ENCODE measurements around the gene TMEM119.

TMEM119 gene

GRCh38 chr12:108604208-108604941, 6.5 kb upstream of the TMEM119 start:
- no peak overlapping the region for H3K4me3 ChIP-seq (ENCODE audit: severe bottlenecking)
- no peaks in the 10 kb centered on the region for H3K4me1 ChIP-seq (ENCODE audit: insufficient read depth, poor library complexity, severe bottlenecking)
- no peaks in the 10 kb centered on the region for H3K9me3 ChIP-seq (ENCODE audit: severe bottlenecking)
- no peak overlapping the region for H3K27ac ChIP-seq (ENCODE audit: poor library complexity, severe bottlenecking)
- H3K27me3 ChIP-seq (ENCODE audit: insufficient read depth, poor library complexity, severe bottlenecking), result no peaks in the 10 kb centered on the region
- ATAC-seq (ENCODE audit: low read depth), result no peak
- TF ChIP-seq, protein P1, sequence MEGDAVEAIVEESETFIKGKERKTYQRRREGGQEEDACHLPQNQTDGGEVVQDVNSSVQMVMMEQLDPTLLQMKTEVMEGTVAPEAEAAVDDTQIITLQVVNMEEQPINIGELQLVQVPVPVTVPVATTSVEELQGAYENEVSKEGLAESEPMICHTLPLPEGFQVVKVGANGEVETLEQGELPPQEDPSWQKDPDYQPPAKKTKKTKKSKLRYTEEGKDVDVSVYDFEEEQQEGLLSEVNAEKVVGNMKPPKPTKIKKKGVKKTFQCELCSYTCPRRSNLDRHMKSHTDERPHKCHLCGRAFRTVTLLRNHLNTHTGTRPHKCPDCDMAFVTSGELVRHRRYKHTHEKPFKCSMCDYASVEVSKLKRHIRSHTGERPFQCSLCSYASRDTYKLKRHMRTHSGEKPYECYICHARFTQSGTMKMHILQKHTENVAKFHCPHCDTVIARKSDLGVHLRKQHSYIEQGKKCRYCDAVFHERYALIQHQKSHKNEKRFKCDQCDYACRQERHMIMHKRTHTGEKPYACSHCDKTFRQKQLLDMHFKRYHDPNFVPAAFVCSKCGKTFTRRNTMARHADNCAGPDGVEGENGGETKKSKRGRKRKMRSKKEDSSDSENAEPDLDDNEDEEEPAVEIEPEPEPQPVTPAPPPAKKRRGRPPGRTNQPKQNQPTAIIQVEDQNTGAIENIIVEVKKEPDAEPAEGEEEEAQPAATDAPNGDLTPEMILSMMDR (IDR thresholded peaks at IDR 0.05; ENCODE audit: poor library complexity, severe bottlenecking), result no peak
- no peak for DNase-seq (ENCODE audit: low spot score)
- H3K36me3 ChIP-seq (ENCODE audit: low read depth), result no peaks in the 10 kb centered on the region

DNA sequence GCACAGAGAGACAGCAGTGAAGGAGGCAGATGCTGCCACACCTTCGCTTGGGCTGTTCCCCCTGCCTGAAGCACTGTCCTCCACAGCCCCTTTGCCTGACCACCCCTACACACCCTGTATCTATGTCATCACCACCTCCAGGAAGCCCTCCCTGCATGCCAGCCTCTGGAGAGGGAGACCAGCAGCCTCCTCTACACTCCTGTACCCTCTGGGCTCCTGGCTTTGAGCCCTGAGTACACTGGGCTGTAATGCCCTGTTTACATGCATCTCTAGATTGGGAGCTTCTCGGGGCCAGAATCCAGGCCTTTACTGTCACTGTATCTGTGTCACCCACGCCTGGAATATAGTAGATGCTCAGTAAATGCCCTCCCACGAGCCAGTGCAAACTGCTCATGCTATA, 5.9 kb upstream of the TMEM119 start:
- DNase-seq (ENCODE audit: low spot score) (no peak), ATAC-seq (ENCODE audit: low read depth) (no peak)
- no peak overlapping the region for H3K4me3 ChIP-seq (ENCODE audit: severe bottlenecking)
- no peaks in the 10 kb centered on the region for H3K27me3 ChIP-seq (ENCODE audit: insufficient read depth, poor library complexity, severe bottlenecking)
- H3K9me3 ChIP-seq (ENCODE audit: severe bottlenecking), result no peaks in the 10 kb centered on the region
- TF ChIP-seq, protein P1 (IDR thresholded peaks at IDR 0.05; ENCODE audit: poor library complexity, severe bottlenecking), result no peak
- no peak overlapping the region for H3K27ac ChIP-seq (ENCODE audit: poor library complexity, severe bottlenecking)
- H3K36me3 ChIP-seq (ENCODE audit: low read depth), result no peaks in the 10 kb centered on the region
- H3K4me1 ChIP-seq (ENCODE audit: insufficient read depth, poor library complexity, severe bottlenecking), result no peaks in the 10 kb centered on the region

GRCh38 chr12:108602976-108603704, 5.3 kb upstream of the TMEM119 start:
- Histone ChIP-seq H3K27ac (ENCODE audit: poor library complexity, severe bottlenecking) (no peak overlapping the region), H3K4me3 (ENCODE audit: severe bottlenecking) (no peak overlapping the region), H3K4me1 (ENCODE audit: insufficient read depth, poor library complexity, severe bottlenecking) (no peaks in the 10 kb centered on the region), H3K9me3 (ENCODE audit: severe bottlenecking) (no peaks in the 10 kb centered on the region), H3K27me3 (ENCODE audit: insufficient read depth, poor library complexity, severe bottlenecking) (no peaks in the 10 kb centered on the region), H3K36me3 (ENCODE audit: low read depth) (no peaks in the 10 kb centered on the region)
- ATAC-seq (ENCODE audit: low read depth), result no peak
- TF ChIP-seq, protein P1 (IDR thresholded peaks at IDR 0.05; ENCODE audit: poor library complexity, severe bottlenecking), result no peak
- DNase-seq (ENCODE audit: low spot score), result no peak

GRCh38 chr12:108602209-108602705, 4.4 kb upstream of the TMEM119 start:
- TF ChIP-seq, protein P1 (IDR thresholded peaks at IDR 0.05; ENCODE audit: poor library complexity, severe bottlenecking), result no peak
- Histone ChIP-seq H3K4me3 (ENCODE audit: severe bottlenecking) (no peak overlapping the region), H3K27ac (ENCODE audit: poor library complexity, severe bottlenecking) (no peak overlapping the region), H3K27me3 (ENCODE audit: insufficient read depth, poor library complexity, severe bottlenecking) (no peaks in the 10 kb centered on the region), H3K36me3 (ENCODE audit: low read depth) (no peaks in the 10 kb centered on the region), H3K9me3 (ENCODE audit: severe bottlenecking) (no peaks in the 10 kb centered on the region), H3K4me1 (ENCODE audit: insufficient read depth, poor library complexity, severe bottlenecking) (no peaks in the 10 kb centered on the region)
- ATAC-seq (ENCODE audit: low read depth) (no peak), DNase-seq (ENCODE audit: low spot score) (no peak)

DNA sequence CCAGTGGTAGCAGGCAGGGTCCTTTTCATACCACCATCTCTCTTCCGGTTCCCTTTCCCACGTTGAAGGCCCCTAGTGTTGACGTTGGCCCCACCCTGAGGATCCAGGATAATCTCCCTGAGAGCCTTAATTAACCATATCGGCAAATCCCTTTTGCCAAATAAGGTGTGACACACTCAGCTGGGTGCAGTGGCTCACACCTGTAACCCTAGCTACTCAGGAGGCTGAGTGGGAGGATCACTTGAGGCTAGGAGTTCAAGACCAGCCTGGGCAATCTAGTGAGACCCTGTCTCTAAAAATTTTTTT, 2.8 kb upstream of the TMEM119 start:
- ATAC-seq (ENCODE audit: low read depth), result no peak
- no peaks in the 10 kb centered on the region for H3K27me3 ChIP-seq (ENCODE audit: insufficient read depth, poor library complexity, severe bottlenecking)
- H3K9me3 ChIP-seq (ENCODE audit: severe bottlenecking), result no peaks in the 10 kb centered on the region
- no peaks in the 10 kb centered on the region for H3K4me1 ChIP-seq (ENCODE audit: insufficient read depth, poor library complexity, severe bottlenecking)
- H3K27ac ChIP-seq (ENCODE audit: poor library complexity, severe bottlenecking), result no peak overlapping the region
- no peak for DNase-seq (ENCODE audit: low spot score)
- TF ChIP-seq, protein P1 (IDR thresholded peaks at IDR 0.05; ENCODE audit: poor library complexity, severe bottlenecking), result no peak
- H3K36me3 ChIP-seq (ENCODE audit: low read depth), result no peaks in the 10 kb centered on the region
- H3K4me3 ChIP-seq (ENCODE audit: severe bottlenecking), result no peak overlapping the region
